GM12878 (cell line): Measurements from ENCODE around the gene MDGA2. TPM values are rescaled to one million over a fixed set of nuclear protein-coding genes. Genes with fewer than 3 reads are reported as not detected.
"Not testable (repeated sequence)": the region's sequence is repeated elsewhere in the genome, so short reads cannot be mapped to it uniquely, and the experiment has no call there.

Experiments
- ATAC-seq: fragments of 200-7000 bp; cut with Tn5 transposase; 3 replicates; pipeline ENCODE4 v1.9.1; 2020; ENCODE audit warnings: mild to moderate bottlenecking, moderate library complexity
- BruUV-seq: library from RNA; stranded (reverse); fragments of 400-500 nt; replicated peaks from 2 replicates; lab custom pipeline; 2021; lab: Mats Ljungman, UMichigan
- CTCF ChIA-PET: fragments of 300-600 bp; sonication (Branson Sonifier 250); formaldehyde crosslinking; extraction: SDS; loops from one replicate; lab custom pipeline; 2021; ENCODE audit warnings: inconsistent platforms; lab: Yijun Ruan, JAX
- POLR2A ChIA-PET: fragments of 350-600 bp; formaldehyde crosslinking; extraction: SDS; loops from one replicate; lab custom pipeline; 2021; ENCODE audit warnings: inconsistent platforms; lab: Charles Lee
- RAD21 ChIA-PET: fragments of 300-600 bp; sonication (Branson Sonifier 250); formaldehyde crosslinking; loops from one replicate; lab custom pipeline; 2023; ENCODE audit warnings: antibody characterized with exemption; ENCODE audit not compliant: unreplicated experiment; lab: Charles Lee
- SMC1A ChIA-PET: fragments of 300-600 bp; sonication (Branson Sonifier 250); formaldehyde crosslinking; loops from one replicate; lab custom pipeline; 2023; ENCODE audit not compliant: unreplicated experiment, uncharacterized antibody; lab: Charles Lee
- DNase-seq: peaks from one replicate; pipeline ENCODE4 v3.0.0-alpha.2; 2011; ENCODE audit warnings: low read depth, low spot score
- FAIRE-seq: peaks from 3 replicates; lab custom pipeline; 2011; peaks lifted over from hg19 to GRCh38; lab: Jason Lieb, UNC
- H2AFZ ChIP-seq: 2 replicates; pipeline ENCODE4 v1.6.0; 2011; ENCODE audit warnings: low read depth, low read length, control low read depth; ENCODE audit not compliant: control insufficient read depth
- H3K27ac ChIP-seq: 2 replicates; pipeline ENCODE4 v1.5.1; 2011; ENCODE audit warnings: control low read depth; ENCODE audit not compliant: control insufficient read depth, insufficient read depth
- H3K27me3 ChIP-seq, 2 experiments: replicated peaks in 1 of 2; 2 replicates each; pipeline versions ENCODE4 v1.6.0 to v1.6.1; 2011; ENCODE audit warnings: low read length in 1 of 2; ENCODE audit not compliant: control insufficient read depth in 2 of 2, insufficient read depth in 2 of 2
- H3K36me3 ChIP-seq, 2 experiments: 2 replicates each; pipeline ENCODE4 v1.5.1; 2011; ENCODE audit warnings: low read length in 1 of 2; ENCODE audit not compliant: control insufficient read depth in 2 of 2, insufficient read depth in 2 of 2
- H3K4me1 ChIP-seq: 2 replicates; pipeline ENCODE4 v1.6.1; 2011; ENCODE audit warnings: mild to moderate bottlenecking, low read length, moderate library complexity, mixed read lengths; ENCODE audit not compliant: control insufficient read depth, insufficient read depth
- H3K4me2 ChIP-seq: 2 replicates; pipeline ENCODE4 v1.6.0; 2011; ENCODE audit warnings: control low read depth; ENCODE audit not compliant: control insufficient read depth, insufficient read depth
- H3K4me3 ChIP-seq: fragments of 200-600 bp; sonication (generic); 2 replicates; pipeline ENCODE4 v1.5.1; 2016
- H3K79me2 ChIP-seq: 2 replicates; pipeline ENCODE4 v1.6.0; 2011; ENCODE audit warnings: low read length; ENCODE audit not compliant: control insufficient read depth, insufficient read depth
- H3K9ac ChIP-seq: 2 replicates; pipeline ENCODE4 v1.8.0; 2011; ENCODE audit warnings: low read length, control low read depth, mixed read lengths; ENCODE audit not compliant: control insufficient read depth, insufficient read depth
- H3K9me3 ChIP-seq: replicated peaks from 3 replicates; pipeline ENCODE4 v1.5.1; 2011; ENCODE audit warnings: mild to moderate bottlenecking, low read length; ENCODE audit not compliant: control insufficient read depth, insufficient read depth
- H4K20me1 ChIP-seq: 2 replicates; pipeline ENCODE4 v1.6.0; 2011; ENCODE audit not compliant: control insufficient read depth, insufficient read depth
- BACH1 ChIP-seq: fragments of 450-650 bp; IDR thresholded peaks from 2 replicates; pipeline ENCODE4 v1.6.1; 2017; ENCODE audit warnings: mild to moderate bottlenecking, borderline replicate concordance
- E2F8 ChIP-seq: fragments of 450-650 bp; IDR thresholded peaks from 2 replicates; pipeline ENCODE4 v1.6.1; 2018; ENCODE audit warnings: mild to moderate bottlenecking, low read depth, moderate library complexity; ENCODE audit not compliant: partially characterized antibody
- RB1 ChIP-seq: fragments of 450-650 bp; formaldehyde crosslinking; IDR thresholded peaks from 2 replicates; pipeline ENCODE4 v1.6.1; 2017; ENCODE audit warnings: mild to moderate bottlenecking, borderline replicate concordance
- SMAD5 ChIP-seq: IDR thresholded peaks from 2 replicates; pipeline ENCODE4 v1.6.1; 2016; ENCODE audit warnings: antibody characterized with exemption, low read depth
- SPI1 ChIP-seq: IDR thresholded peaks from 2 replicates; pipeline ENCODE4 v1.6.1; 2011; ENCODE audit warnings: low read depth, mild to moderate bottlenecking, low read length, moderate library complexity, borderline replicate concordance; ENCODE audit not compliant: insufficient read depth
- ZBTB33 ChIP-seq: fragments of 450-650 bp; IDR thresholded peaks from 2 replicates; pipeline ENCODE4 v1.6.1; 2017; ENCODE audit warnings: mild to moderate bottlenecking
- WGBS: methylation state at CpG from one replicate; pipeline ENCODE4 v1.1.6; 2016; ENCODE audit warnings: low lambda C conversion rate; ENCODE audit not compliant: insufficient replicate concordance, insufficient coverage; ENCODE audit errors: missing lambda C conversion rate; 5-methylcytosine and 5-hydroxymethylcytosine counted together
- in situ Hi-C: fragments of 300-500 bp; cut with MboI; formaldehyde crosslinking; loops from 9 replicates; pipeline ENCODE4 v1.14.3; 2018; ENCODE audit warnings: mixed read lengths
- intact Hi-C: fragments of 100-400 bp; cut with micrococcal nuclease; formaldehyde crosslinking; loops from one replicate; pipeline ENCODE4 v1.14.2; 2022; ENCODE audit not compliant: unreplicated experiment
- polyA plus RNA-seq, 11 experiments: library from polyadenylated mRNA; depleted of rRNA in 4 of 11; unstranded in 6 of 11; stranded (reverse) in 5 of 11; fragments of >200 nt; fragmentation: Nextera tagmentation in 4 of 11; fragmentation: Illumina TruSeq in 1 of 11; extraction: Ambion mirVana in 4 of 11; extraction: Trizol in 1 of 11; gene quantifications; 1 replicate in 1 of 11; 2 replicates in 10 of 11; pipeline versions ENCODE4 v1.2.1 to v1.2.3, GENCODE V29; 2011 to 2016; ENCODE audit warnings: inconsistent platforms in 2 of 11, missing spikeins in 2 of 11, low read depth in 1 of 11
- total RNA-seq, 4 experiments: library from RNA; depleted of rRNA in 3 of 4; stranded (reverse); fragments of >200 nt in 3 of 4; fragmentation: Illumina TruSeq in 1 of 4; extraction: Trizol in 1 of 4; gene quantifications; 2 replicates each; pipeline versions ENCODE4 v1.2.1 to v1.2.3, GENCODE V29; 2013 to 2021

Gene MDGA2
- total and polyA plus RNA-seq, 10 of the 15 experiments (the other 5 are each of a cell fraction or from before 2014, with no cell fraction given): not detected

GRCh38 chr14:47626151-47627035, 49.0 kb downstream of the MDGA2 start:
- in situ Hi-C loops: no loop called here
- no peak for ATAC-seq
- CTCF ChIA-PET: no interaction called here

GRCh38 chr14:47624126-47624525, 51.3 kb downstream of the MDGA2 start:
- H3K36me3 ChIP-seq, DNase-seq, RAD21 ChIA-PET, CTCF ChIA-PET, H3K9me3 ChIP-seq, H3K4me2 ChIP-seq, in situ Hi-C loops, H2AFZ ChIP-seq, H3K27me3 ChIP-seq, H3K9ac ChIP-seq, SMC1A ChIA-PET, H3K4me1 ChIP-seq, ATAC-seq, H3K27ac ChIP-seq, H3K79me2 ChIP-seq, H4K20me1 ChIP-seq, intact Hi-C loops, FAIRE-seq, H3K4me3 ChIP-seq, BruUV-seq, POLR2A ChIA-PET: not testable (repeated sequence)
- WGBS: 39% methylated on average over 13 of the region's 13 CpGs

More at GRCh38 chr14:47626151-47627035, 49.0 kb downstream of the MDGA2 start:
- Histone ChIP-seq H3K4me3 (no peak overlapping the region), H3K79me2 (no peaks in the 10 kb centered on the region), H3K4me1 (no peaks in the 10 kb centered on the region), H3K27ac (no peak overlapping the region), H3K27me3 (no peaks in the 10 kb centered on the region), H3K36me3 (no peaks in the 10 kb centered on the region), H4K20me1 (no peaks in the 10 kb centered on the region), H3K9me3 (no peaks in the 10 kb centered on the region), H3K4me2 (no peak overlapping the region), H2AFZ (no peak overlapping the region), H3K9ac (no peak overlapping the region)
- RAD21 ChIA-PET: no interaction called here
- no TSS peak for BruUV-seq
- TF ChIP-seq ZBTB33: no peak
- TF ChIP-seq E2F8: no peak
- no peak for TF ChIP-seq RB1
- TF ChIP-seq BACH1: no peak
- TF ChIP-seq SPI1: no peak
- TF ChIP-seq SMAD5: no peak
- 69% methylated on average over 46 of the region's 51 CpGs for WGBS
- POLR2A ChIA-PET: no interaction called here
- DNase-seq: no peak
- intact Hi-C loops: no loop called here
- no peak for FAIRE-seq
- SMC1A ChIA-PET: no interaction called here
